Measurements from ENCODE around the gene MRPS5. TPM values are rescaled to one million over a fixed set of nuclear protein-coding genes. Genes with fewer than 3 reads are reported as not detected.
"Not testable (repeated sequence)": the region's sequence is repeated elsewhere in the genome, so short reads cannot be mapped to it uniquely, and the experiment has no call there.

Gene MRPS5
- total RNA-seq, 1 experiment from 2014 or later, result 80.5 TPM

DNA sequence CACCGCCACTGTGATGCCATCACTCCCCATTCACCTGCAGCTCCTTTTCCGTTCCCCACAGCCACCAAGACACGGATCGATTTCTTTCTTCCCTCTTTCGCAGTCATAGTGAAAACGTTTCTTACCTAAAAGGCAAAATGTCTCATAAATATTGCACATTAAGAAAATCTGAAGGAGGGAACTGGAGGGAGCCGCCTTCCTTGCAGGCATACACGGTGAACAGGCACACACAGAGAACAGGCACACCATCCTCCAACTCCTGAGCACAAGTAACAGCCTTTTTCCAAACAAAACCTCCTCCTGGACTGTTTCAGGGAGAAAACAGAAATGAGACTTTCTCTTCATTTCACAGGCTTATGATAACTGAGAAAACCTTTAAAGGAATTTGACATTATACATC is 17.0 kb downstream of the MRPS5 start:
- no peaks in the 10 kb centered on the region for H3K9me3 Mint-ChIP-seq (ENCODE audit: unreplicated experiment)
- no peak for DNase-seq
- H3K27ac Mint-ChIP-seq (ENCODE audit: unreplicated experiment), result no peak overlapping the region
- no TSS peak for BruUV-seq (replicated peaks)
- TF ChIP-seq, protein P1, sequence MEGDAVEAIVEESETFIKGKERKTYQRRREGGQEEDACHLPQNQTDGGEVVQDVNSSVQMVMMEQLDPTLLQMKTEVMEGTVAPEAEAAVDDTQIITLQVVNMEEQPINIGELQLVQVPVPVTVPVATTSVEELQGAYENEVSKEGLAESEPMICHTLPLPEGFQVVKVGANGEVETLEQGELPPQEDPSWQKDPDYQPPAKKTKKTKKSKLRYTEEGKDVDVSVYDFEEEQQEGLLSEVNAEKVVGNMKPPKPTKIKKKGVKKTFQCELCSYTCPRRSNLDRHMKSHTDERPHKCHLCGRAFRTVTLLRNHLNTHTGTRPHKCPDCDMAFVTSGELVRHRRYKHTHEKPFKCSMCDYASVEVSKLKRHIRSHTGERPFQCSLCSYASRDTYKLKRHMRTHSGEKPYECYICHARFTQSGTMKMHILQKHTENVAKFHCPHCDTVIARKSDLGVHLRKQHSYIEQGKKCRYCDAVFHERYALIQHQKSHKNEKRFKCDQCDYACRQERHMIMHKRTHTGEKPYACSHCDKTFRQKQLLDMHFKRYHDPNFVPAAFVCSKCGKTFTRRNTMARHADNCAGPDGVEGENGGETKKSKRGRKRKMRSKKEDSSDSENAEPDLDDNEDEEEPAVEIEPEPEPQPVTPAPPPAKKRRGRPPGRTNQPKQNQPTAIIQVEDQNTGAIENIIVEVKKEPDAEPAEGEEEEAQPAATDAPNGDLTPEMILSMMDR (IDR thresholded peaks at IDR 0.05; ENCODE audit: insufficient read depth in 1 of 2, low read depth in 1 of 2, low read length in 1 of 2, severe bottlenecking in 1 of 2, unreplicated experiment in 1 of 2), result no peak
- no peaks in the 10 kb centered on the region for H3K27me3 Mint-ChIP-seq (ENCODE audit: insufficient read depth, unreplicated experiment)
- H3K27me3 ChIP-seq (replicated peaks; ENCODE audit: control insufficient read depth, insufficient read depth, low read length), result no peaks in the 10 kb centered on the region
- ChIA-PET POLR2A (no interaction called here), CTCF (no interaction called here)
- H3K36me3 ChIP-seq (ENCODE audit: control insufficient read depth, insufficient read depth, low read length), result peaks cover 3% of the 10 kb centered on the region
- no peak overlapping the region for H3K4me3 ChIP-seq (ENCODE audit: low read depth, low read length)
- H3K4me3 Mint-ChIP-seq (ENCODE audit: unreplicated experiment), result no peak overlapping the region
- no peaks in the 10 kb centered on the region for H3K9me3 ChIP-seq
- H3K4me1 Mint-ChIP-seq (ENCODE audit: low read depth, unreplicated experiment), result no peaks in the 10 kb centered on the region
- H3K4me1 ChIP-seq, result no peaks in the 10 kb centered on the region
- H3K36me3 Mint-ChIP-seq (ENCODE audit: insufficient read depth, unreplicated experiment), result peaks cover 84% of the 10 kb centered on the region
- intact Hi-C loops (cut with micrococcal nuclease; ENCODE audit: unreplicated experiment), result no loop called here

DNA sequence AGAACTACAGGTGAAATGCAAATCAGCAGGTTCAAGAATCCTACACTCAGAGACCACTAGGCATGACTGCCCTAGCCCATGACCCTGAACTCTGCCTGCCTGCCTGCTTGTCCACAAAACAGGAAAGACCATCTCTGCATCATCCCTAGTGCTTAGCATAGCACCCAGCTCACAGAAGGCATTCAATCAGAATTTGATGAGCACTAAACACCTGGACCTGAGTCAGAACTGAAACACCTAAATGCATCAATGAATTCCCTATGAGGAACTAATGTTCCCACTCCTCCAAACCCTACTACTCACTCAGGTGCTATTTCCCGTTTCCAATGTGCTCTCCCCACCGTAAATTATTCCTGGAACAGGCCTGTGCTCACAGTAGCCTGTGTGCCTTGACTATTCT is 21.7 kb downstream of the MRPS5 start:
- CTCF ChIA-PET, result no interaction called here
- TF ChIP-seq, protein P1 (IDR thresholded peaks at IDR 0.05; ENCODE audit: insufficient read depth in 1 of 2, low read depth in 1 of 2, low read length in 1 of 2, severe bottlenecking in 1 of 2, unreplicated experiment in 1 of 2), result no peak

DNA sequence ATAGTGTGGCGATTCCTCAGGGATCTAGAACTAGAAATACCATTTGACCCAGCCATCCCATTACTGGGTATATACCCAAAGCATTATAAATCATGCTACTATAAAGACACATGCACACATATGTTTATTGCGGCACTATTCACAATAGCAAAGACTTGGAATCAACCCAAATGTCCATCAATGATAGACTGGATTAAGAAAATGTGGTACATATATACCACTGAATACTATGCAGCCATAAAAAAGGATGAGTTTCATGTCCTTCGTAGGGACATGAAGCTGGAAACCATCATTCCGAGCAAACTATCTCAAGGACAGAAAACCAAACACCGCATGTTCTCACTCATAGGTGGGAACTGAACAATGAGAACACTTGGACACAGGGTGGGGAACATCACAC is 23.3 kb downstream of the MRPS5 start:
- H3K9me3 ChIP-seq; H3K4me3 Mint-ChIP-seq (ENCODE audit: unreplicated experiment); DNase-seq; H3K27ac Mint-ChIP-seq (ENCODE audit: unreplicated experiment); H3K27me3 Mint-ChIP-seq (ENCODE audit: insufficient read depth, unreplicated experiment); H3K4me3 ChIP-seq (ENCODE audit: low read depth, low read length); H3K4me1 ChIP-seq; CTCF ChIA-PET; H3K36me3 ChIP-seq (ENCODE audit: control insufficient read depth, insufficient read depth, low read length); H3K27me3 ChIP-seq (replicated peaks; ENCODE audit: control insufficient read depth, insufficient read depth, low read length); BruUV-seq (replicated peaks); intact Hi-C loops (cut with micrococcal nuclease; ENCODE audit: unreplicated experiment); POLR2A ChIA-PET; H3K9me3 Mint-ChIP-seq (ENCODE audit: unreplicated experiment); H3K4me1 Mint-ChIP-seq (ENCODE audit: low read depth, unreplicated experiment): not testable (repeated sequence)
- peaks cover 78% of the 10 kb centered on the region for H3K36me3 Mint-ChIP-seq (ENCODE audit: insufficient read depth, unreplicated experiment)

More for the DNA sequence above, 21.7 kb downstream of the MRPS5 start:
- H3K4me3 ChIP-seq (ENCODE audit: low read depth, low read length), result no peak overlapping the region
- H3K4me1 ChIP-seq, result no peaks in the 10 kb centered on the region
- Mint-ChIP-seq H3K36me3 (ENCODE audit: insufficient read depth, unreplicated experiment) (peaks cover 77% of the 10 kb centered on the region), H3K9me3 (ENCODE audit: unreplicated experiment) (no peaks in the 10 kb centered on the region), H3K4me1 (ENCODE audit: low read depth, unreplicated experiment) (no peaks in the 10 kb centered on the region), H3K27ac (ENCODE audit: unreplicated experiment) (no peak overlapping the region), H3K27me3 (ENCODE audit: insufficient read depth, unreplicated experiment) (no peaks in the 10 kb centered on the region), H3K4me3 (ENCODE audit: unreplicated experiment) (no peak overlapping the region)
- H3K9me3 ChIP-seq, result no peaks in the 10 kb centered on the region
- DNase-seq, result no peak
- no peaks in the 10 kb centered on the region; the same call in 1 of the 2 replicates for H3K36me3 ChIP-seq (ENCODE audit: control insufficient read depth, insufficient read depth, low read length)
- intact Hi-C loops (cut with micrococcal nuclease; ENCODE audit: unreplicated experiment), result no loop called here
- H3K27me3 ChIP-seq (replicated peaks; ENCODE audit: control insufficient read depth, insufficient read depth, low read length), result no peaks in the 10 kb centered on the region
- POLR2A ChIA-PET, result no interaction called here
- no TSS peak for BruUV-seq (replicated peaks)

Data from Caco-2 (cell line).